Spleen (tissue), 7 donors: ENCODE data around the gene NUDT3.

Source experiments
- POLR2A ChIP-seq, 3 donors: fragments of 450-650 bp; IDR thresholded peaks; one replicate each; pipeline ENCODE4 v1.5.1; 2017; ENCODE audit warnings: antibody characterized with exemption in 3 of 3, mild to moderate bottlenecking in 1 of 3
- POLR2AphosphoS5 ChIP-seq, 3 donors: sonication (generic); formaldehyde crosslinking; IDR thresholded peaks; one replicate each; pipeline ENCODE4 v1.5.1; 2017; ENCODE audit warnings: antibody characterized with exemption in 3 of 3
- TF ChIP-seq, protein P1 (sequence below), 11 experiments: fragments of 200-600 bp in 7 of 11; fragments of 450-650 bp in 4 of 11; sonication (generic) in 4 of 11; IDR thresholded peaks in 8 of 11; conservative IDR thresholded peaks in 3 of 11; 1 replicate in 7 of 11; 2 replicates in 4 of 11; pipeline versions ENCODE4 v1.4.0 to v1.8.0; 2016 to 2021; ENCODE audit warnings: antibody characterized with exemption in 11 of 11, inconsistent platforms in 4 of 11, mild to moderate bottlenecking in 1 of 11
- donor health status: DM: no; HTN: no; CAD: no; lungs with moderate emphysema.
- donor health status: DM: no; HTN: no; CAD: no.
- donor health status: DM: no; HTN: no; CAD: no.

DNA sequence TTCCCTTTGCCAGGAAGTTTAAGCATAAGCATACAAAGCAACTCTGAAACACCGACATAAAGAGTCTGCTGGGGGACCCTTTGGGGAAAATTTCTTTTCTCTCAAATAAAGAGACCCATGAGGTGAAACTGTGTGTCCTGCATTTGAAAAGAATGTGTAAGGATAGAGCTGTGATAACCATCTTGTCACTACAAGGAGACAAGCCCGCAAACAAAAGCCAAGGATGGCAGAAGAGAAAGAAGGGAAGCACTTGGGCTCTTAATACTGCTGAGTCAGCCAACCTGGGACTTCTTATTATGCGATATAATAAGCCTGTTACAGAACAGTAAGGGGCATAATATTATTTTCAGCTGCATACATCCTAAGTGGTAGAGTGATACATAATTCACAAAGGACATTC is 52.5 kb downstream of the NUDT3 start:
- TF ChIP-seq, protein P1, sequence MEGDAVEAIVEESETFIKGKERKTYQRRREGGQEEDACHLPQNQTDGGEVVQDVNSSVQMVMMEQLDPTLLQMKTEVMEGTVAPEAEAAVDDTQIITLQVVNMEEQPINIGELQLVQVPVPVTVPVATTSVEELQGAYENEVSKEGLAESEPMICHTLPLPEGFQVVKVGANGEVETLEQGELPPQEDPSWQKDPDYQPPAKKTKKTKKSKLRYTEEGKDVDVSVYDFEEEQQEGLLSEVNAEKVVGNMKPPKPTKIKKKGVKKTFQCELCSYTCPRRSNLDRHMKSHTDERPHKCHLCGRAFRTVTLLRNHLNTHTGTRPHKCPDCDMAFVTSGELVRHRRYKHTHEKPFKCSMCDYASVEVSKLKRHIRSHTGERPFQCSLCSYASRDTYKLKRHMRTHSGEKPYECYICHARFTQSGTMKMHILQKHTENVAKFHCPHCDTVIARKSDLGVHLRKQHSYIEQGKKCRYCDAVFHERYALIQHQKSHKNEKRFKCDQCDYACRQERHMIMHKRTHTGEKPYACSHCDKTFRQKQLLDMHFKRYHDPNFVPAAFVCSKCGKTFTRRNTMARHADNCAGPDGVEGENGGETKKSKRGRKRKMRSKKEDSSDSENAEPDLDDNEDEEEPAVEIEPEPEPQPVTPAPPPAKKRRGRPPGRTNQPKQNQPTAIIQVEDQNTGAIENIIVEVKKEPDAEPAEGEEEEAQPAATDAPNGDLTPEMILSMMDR (IDR thresholded peaks at IDR 0.05 in 8 of 11, conservative IDR thresholded peaks at IDR 0.05 in 3 of 11): no peak
- TF ChIP-seq POLR2AphosphoS5 (IDR thresholded peaks at IDR 0.05) (no peak), POLR2A (IDR thresholded peaks at IDR 0.05) (no peak)
